HG02884 (cell line): Measurements from ENCODE around the gene DLGAP4.
"Not testable (repeated sequence)": the region's sequence is repeated elsewhere in the genome, so short reads cannot be mapped to it uniquely, and the experiment has no call there.

ENCODE experiments used
- ATAC-seq: cut with Tn5 transposase; IDR thresholded peaks from one replicate; pipeline ENCODE4 v1.9.1; 2021; ENCODE audit warnings: mild to moderate bottlenecking, moderate library complexity; ENCODE audit not compliant: unreplicated experiment

Gene DLGAP4

DNA sequence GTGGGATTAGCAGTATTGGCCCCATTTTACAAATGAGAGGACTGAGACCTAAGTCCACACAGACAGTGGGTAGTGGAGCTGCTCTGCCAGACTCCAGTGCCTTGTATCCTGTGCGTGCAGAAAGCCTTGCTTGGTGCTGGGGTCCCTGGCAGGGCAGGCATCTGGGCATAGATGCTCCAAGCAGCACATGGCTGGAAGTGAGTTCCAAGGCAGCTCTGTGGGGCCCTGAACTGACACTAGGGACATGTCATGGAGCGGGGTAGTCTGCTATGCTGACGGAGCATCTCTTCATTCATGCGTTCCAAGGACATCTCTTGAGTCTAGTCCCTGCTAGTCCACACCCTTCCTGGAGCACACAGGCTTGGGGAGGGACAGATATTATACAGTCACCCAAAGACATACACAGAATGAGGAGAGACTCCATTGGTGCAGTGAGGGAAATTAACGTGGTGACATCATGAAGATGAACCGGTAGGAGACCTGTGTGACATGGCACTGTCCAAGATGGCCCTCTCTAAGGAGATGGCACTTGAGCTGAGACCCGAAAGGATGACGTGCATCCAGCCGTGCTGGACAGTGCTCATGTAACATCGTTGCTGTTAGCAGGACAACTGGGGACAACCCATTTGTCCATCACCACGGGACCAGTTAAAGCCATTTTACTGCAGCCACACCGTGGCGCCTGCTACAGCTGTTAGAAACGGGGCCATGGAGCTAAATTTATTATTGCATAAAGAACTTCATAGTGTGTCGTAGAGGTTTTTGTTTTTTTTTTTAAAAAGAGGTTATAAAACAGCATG, 65.1 kb downstream of the DLGAP4 start:
- no peak for ATAC-seq

DNA sequence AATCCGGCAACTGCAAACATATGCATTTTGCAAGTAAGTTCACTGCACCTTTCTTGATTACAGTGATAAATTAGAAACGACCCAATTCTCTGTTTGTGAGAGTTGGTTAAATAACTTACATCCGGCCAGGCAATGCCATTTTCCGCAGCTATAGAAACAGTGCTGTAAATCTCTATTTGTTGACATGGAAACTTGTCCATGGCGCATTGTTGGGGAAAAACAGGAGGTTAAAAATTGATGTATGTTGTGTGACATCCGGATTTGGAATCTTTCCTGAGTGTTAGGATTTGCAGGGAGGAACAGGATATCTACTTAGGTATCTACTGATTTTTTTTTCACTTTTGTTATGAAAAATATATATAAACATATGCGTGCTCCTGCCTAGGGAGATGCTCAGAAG, 66.5 kb downstream of the DLGAP4 start:
- ATAC-seq = no peak

DNA sequence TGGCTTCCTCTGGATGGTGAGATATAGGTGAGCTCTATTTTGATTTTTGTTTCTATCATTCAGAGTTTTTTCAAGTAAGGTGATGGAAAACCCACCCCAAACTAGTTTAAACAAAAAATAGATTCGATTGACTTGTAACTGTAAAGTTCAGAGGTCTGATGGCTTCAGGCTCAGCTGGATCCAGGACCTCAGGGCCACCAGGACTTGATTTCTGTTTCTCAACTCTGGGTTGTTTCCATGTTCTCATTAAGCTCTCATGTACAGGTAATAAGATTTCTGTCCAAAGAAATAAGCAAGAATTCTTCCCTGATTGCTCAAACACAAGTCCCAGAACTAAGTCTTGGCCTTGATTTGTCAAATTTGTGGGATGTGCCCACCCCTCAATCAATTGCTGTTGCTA, 67.0 kb downstream of the DLGAP4 start:
- no peak for ATAC-seq

DNA sequence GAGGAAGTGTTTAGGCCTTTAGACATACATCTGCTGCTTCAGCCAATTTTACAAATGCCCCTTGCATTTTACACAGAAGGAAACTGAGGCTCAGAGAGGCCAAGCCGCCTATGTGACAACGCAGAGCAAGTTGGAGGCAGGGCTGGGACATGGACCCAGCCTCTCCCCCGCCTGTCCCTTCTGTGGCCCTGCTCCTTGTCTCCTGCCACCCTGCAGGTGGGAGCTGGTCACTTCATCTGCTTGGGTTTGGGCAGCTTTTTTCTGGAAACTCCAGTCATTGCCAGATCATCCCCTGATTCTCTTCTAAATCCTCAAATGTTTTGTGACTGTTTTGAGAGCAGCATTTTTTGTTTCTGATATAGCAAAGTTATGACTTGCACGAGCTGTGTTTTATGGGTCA, 68.9 kb downstream of the DLGAP4 start:
- ATAC-seq = no peak

DNA sequence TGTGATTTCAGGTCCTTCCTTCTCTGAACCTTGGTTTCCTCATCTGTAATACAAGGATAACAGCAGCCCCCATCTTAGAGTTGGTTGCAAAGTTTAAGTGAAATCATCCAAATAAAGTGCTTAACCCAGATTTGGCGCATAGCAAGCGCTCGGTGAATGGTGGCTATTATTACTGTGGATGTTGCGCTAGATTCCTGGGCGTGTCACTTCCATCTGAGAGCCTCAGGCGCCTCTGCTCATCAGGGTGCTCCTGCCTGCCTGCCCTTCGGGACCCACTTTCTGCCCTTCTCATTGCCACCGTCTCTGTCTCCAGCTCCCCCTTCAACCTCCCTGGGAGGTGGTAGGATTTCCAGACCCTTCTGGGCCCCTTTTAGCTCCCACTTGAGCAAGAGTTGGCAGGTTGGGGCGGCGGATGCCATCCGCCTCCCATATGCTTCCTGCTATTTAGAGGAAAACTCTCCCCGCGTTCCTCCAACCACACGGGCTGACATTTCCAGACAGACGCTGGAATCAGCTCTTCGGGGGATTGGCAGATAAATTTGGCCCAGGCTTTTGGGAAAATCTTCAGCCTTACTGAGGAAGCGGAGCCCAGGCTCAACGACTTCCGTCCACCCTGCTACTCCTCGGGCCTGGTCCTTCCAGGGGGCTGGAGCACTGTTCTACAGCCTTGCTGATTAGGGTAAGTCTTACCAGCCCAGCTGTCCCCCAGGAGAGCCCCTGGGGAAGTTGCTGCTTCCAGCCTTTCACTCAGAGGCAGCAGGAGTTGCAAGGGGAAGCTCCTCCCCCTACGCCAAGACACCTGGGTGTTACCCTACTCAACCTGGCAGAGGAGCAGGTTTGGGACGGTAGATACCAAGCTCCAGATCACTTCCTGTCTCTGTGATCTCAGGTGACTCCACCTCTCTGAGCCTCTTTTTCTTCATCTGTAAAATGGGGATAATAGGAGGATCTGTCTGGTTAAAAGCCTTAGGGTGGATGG, 71.5 kb downstream of the DLGAP4 start:
- no peak for ATAC-seq

DNA sequence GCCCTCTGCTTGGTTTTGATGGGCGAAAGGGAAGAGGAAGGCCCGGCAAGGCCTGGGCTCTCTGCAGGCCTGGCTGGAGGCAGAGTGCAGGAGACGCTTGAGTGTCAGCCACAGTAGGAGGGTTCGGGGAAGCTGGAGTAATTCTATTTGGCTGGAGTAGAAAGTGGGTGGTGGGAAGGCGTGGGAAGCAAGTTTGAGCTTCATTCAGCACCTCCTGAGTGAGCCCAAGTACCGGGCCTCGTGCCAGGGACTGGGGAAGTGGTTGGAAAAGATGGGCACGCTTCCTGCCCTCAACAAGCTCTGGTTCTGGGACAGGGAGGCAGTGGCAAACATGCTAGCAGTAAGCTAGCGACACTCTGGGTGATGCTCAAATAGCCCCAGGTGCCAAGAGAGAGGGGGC, 72.5 kb downstream of the DLGAP4 start:
- ATAC-seq = no peak

DNA sequence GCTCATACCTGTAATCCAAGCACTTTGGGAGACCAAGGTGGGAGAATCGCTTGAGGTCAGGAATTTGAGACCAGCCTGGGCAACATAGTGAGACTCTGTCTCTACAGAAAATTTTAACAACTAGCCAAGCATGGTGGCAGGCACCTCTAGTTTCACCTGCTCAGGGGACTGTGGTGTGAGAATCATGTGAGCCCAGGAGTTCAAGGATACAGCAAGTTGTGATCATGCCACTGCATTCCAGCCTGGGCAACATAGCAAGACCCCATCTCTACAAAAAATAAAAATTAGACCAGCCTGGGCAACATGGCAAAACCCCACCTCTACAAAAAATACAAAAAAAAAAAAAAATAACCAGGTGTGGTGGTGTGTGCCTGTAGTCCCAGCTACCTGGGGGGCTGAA, 73.8 kb downstream of the DLGAP4 start:
- not testable (repeated sequence) for ATAC-seq

DNA sequence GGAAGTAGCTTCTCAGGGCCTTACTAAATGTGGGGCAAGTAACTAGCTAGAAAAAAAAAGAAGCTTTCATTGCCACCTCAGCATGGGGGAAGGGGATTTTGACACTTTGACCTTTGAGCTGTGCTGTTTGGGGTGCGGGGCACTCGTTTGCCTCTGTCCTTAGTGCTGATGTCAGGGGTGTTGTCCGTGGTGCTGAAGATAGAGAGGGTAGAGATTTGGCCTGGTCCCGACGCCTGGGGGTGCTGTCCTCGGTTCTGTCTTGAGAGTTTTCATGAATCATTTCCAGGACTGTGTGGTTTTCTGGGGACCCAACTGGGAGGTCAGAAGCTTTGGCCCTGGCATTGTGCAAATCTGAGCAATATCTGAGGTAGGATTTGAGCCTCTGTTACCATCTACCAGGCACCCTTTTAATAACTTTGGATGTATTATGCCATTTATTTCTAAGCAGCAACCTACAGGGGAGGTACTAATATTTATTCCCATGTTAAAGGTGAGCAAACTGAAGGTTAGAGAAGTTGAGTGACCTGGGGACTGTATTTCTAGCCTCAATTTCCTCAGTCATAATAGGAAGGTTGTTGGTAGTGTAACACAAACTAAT, 78.0 kb downstream of the DLGAP4 start:
- ATAC-seq = no peak

DNA sequence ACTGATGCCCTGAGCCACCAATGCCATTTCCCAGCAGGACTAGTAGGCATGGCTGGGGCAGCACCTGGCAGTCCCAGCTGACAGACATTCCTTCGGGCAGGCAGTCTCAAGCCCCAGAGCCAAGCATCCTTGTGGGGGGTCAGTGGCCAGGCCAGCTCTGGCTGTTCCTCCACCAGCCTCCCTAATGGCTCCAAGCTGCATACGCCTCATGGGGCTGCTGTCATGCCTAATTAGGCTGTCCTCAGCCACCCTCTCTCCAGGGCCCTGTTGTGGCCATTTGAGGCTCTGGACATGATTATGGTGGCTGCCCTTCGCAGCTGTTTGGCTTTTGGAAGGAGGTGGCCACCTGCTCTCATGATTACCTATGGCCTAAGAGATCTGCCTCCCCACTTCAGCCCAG, 79.4 kb downstream of the DLGAP4 start:
- ATAC-seq = no peak

DNA sequence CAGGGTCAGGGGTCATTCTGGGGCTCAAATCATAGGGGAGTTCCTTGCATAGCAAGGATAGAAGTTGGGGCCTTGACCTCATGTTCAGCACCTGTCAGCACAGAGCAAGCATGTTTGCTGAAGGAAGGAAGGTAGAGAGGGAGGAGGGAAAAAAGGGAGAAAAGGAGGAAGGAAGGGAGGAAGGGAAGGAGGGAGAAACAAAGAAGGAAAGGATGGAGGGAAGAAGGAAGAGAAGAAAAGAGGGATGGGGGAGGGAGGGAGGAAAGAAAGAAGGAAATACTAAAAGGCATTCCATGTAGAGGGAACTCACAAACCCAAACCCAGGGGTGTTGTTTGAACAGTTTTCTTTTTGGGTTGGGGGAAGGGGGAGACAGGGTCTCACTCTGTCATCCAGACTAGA, 80.1 kb downstream of the DLGAP4 start:
- no peak for ATAC-seq

DNA sequence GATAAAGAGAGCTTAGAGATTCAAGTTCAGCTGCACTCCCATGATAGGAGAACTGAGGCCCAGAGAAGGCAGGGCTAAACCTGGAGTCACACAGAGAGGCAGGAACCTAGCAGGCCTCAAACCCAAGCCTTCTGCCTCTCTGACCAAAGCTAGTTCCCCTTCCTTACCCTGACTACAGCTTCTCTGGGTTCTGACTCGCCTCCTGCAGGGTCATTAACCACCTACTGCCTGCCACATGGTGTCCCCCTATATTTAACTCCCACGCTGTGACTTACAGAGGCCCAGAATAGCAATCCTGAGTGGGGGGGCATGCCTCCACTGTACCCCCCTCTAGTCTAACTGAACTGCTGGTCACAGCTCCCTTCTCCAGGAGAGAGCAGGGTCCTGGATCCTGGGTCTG, 84.1 kb downstream of the DLGAP4 start:
- ATAC-seq = no peak

DNA sequence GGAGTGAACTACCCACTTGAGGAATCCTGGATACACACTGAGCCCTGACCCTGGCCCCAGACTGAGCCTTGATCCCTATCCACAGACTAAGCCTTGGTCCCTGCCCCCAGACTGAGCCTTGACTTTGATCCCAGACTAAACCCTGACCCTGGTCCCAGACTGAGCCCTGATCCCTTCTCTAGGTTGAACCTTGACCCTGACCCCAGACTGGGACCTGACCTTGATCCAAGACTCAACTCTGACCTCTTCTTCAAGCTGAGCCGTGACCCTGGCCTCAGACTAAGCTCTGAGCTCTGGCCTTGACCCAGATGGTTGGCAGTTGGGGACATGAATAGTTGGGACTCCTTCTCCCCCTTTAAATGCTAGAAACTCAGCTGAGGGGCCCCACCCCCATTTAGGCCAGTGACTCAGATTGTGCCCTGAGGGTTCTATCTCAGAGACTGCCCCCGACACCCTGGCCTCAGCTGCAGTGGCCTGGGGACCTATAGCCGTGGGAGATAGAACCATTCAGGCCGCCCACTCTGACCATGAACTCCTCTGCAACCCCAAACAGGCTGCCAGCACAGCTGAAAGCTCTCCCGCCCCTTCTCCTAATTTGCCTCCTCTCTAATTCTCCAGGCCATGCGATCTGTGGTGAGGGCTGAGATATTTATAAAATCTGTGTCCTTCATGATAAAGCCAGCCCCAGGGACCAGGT, 84.7 kb downstream of the DLGAP4 start:
- no peak for ATAC-seq

DNA sequence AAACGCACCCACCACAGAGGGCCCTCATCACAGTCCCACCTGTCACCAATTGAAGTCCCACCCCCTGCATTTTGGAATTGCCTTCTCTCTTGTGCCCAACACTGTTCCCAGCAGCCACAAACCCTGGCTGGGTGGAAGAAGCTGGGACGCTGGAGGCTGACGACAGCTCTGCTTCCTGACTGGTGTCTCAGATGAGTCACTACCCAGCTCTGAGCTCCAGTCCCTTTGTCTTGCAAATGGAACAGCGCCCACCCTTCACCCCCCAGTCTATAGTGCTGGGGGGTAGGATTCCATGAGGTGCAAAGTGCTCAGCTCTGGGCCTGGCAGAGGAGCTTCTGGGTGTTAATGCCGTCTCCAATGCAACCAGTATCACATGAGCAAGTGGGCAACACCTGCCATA, 85.3 kb downstream of the DLGAP4 start:
- ATAC-seq = no peak

DNA sequence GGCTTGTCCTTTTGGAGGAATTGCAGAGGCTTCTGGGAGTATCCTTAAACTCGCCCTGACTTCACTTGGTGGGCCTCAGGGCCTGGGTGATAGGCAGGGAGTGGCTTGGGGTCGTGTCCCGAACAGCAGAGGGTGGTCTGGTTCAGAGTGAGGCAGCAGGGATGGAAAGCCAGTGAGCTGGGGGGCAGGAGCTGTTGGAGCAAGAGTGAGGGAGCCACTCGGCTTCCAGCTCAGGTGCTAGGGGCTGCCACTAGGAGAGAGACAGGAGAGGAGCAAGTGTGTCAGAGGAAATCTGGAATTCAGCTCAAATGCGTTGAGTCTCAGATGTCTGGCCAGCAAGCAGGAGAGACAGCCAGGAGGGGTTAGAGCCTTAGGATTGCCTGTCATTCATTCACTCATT, 85.8 kb downstream of the DLGAP4 start:
- ATAC-seq = no peak

DNA sequence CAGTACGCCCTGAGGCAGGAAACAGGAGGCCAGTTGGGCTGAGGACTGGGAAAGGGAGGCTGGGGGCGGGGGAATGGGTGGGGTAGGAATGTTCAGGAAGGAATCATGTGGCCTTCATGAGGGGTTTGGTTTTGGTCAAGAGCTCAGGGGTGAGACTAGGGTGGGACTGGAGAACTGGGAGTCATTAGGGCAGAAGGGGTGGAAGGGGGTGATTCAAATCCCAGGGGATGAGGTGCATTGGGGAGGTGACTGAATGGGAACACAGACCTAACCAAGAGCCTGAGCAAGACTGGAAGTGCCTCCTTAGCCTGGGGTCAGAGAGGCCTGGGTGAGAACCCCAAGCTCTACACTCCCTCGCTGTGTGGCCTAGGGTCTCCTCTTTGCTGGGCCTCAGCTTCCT, 86.8 kb downstream of the DLGAP4 start:
- no peak for ATAC-seq

DNA sequence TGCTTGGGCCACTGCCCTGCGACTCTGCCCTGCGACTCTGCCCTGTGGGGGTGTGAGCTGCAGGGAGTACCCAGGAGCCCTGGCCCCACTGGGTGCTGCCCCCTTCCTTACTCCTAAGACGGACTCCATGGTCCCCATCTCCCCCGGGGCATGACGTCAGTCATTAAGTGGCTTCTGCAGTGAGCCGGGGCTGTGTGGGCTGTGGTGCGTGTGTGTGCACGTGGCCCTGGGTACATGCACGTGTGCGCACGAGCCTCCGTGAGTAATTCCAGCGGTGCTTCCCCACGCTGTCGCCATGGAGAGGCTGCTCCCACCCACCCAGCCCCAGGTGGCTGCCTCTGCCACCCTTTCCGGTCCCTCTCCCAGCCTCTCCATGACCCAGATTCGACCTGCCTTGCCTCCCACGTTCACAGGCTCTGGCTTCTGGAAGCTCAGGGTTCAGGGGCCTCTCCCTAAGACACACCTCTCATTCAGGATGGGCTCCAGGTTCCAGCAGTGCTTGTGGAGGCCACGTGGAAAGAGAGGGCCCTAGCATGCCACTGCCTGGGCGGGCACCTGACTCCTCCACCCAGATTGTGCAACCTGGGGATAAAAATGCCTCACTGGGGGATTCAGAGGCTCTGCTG, 88.3 kb downstream of the DLGAP4 start:
- no peak for ATAC-seq

DNA sequence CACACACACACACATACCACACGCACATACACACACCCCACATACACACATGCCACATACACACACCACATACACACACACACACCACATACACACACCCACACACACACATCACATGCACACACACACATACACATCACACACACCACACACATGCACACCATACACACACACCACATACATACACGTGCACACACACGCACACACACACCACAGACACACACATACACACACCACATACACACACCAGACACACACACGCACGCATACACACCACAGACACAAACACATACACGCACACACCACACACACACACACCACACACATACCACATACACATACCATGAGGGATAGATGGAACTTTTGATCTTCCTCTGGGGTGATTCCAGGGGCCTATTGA, 90.2 kb downstream of the DLGAP4 start:
- no peak for ATAC-seq

DNA sequence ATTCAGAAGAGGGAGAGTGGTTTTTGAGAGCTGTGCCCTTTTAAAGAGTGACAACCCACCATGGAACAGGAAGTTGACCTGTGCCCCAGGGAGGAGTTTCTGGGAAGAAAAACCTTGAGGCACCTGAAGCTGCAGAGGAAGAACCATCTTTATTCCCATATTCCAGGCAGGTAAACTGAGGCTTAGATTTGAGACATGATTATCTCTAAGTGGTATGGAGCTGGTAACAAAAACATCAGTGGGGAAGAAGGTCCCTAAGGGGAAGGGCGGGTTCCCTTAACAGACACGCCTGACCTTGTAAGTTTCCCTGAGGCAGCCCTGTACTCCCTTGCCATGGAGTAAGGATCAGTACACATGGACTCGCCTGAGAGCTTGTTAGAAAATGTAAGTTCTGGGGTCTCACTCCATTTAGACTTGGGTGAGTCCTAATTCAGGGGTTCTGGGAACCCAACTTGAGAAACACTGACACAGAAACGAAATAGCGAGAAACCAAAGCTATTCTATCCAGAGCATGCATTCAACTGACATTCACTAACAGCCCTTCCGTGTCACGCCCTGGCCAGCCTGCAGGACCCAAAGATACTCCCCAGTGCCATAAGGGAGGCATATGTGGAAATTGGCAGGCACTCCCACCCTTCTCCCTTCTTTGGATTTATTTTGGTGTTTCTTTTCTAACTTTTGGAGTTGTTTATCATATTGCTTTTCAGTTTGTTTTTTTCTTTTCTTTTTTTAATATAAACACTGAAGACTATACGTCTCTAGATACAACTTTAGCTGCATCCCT, 90.9 kb downstream of the DLGAP4 start:
- ATAC-seq = no peak

DNA sequence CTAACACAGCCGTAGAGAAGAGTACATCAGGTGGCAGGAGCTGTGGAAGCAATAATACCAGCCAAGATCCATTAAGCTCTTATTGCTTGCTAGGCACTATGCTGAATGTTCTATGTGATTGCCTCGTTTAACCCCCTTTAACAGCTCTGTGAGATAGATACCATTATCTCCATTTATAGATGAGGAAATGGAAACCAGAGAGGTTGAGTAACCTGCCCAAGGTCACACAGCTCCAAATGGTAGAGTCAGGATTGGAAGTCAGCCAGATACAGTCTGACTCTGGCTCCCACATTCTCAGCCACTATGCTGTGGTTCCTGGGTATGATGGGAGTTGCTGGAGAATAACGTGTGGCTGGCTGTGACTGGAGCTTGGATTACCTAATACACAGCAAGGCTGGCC, 92.4 kb downstream of the DLGAP4 start:
- no peak for ATAC-seq
